Measurements from ENCODE around the gene DNASE1.
A peak's percentile ranks its signal among the peaks of the same experiment; 100 is the strongest.

Gene DNASE1

GRCh38 chr16:3661311-3661710, 6.8 kb downstream of the DNASE1 start:
- intact Hi-C loops (cut with DNase I): no loop called here

GRCh38 chr16:3661922-3662321, 7.4 kb downstream of the DNASE1 start:
- intact Hi-C loops (cut with DNase I): no loop called here
- peak in 3 of 10 donors; percentile 39 to 69 (median 61) for DNase-seq

More at GRCh38 chr16:3661311-3661710, 6.8 kb downstream of the DNASE1 start:
- DNase-seq: peak in 2 of 10 donors; percentile 48 to 65

GRCh38 chr16:3662601-3663000, 8.1 kb downstream of the DNASE1 start:
- intact Hi-C loops (cut with DNase I): no loop called here
- DNase-seq: peak in 3 of 10 donors; percentile 55 to 68 (median 57)

- peak in 3 of 10 donors; percentile 55 to 77 (median 76) for DNase-seq
- intact Hi-C loops (cut with DNase I): no loop called here
Observed at GRCh38 chr16:3664187-3664896, 9.9 kb downstream of the DNASE1 start.

- intact Hi-C loops (cut with DNase I): no loop called here
- DNase-seq: peak in 3 of 10 donors; percentile 27 to 74 (median 66)
Observed at GRCh38 chr16:3665508-3665907, 11.0 kb downstream of the DNASE1 start.

- DNase-seq: peak in 2 of 10 donors; percentile 59 to 80
- intact Hi-C loops (cut with DNase I): no loop called here
Observed at GRCh38 chr16:3668626-3669025, 14.1 kb downstream of the DNASE1 start.

- intact Hi-C loops (cut with DNase I): no loop called here
- peak in 2 of 10 donors; percentile 44 to 50 for DNase-seq
Observed at GRCh38 chr16:3669082-3669481, 14.6 kb downstream of the DNASE1 start.

GRCh38 chr16:3670711-3671110, 16.2 kb downstream of the DNASE1 start:
- intact Hi-C loops (cut with DNase I): no loop called here
- DNase-seq: peak in 3 of 10 donors; percentile 40 to 67 (median 48)

- DNase-seq: peak in 3 of 10 donors; percentile 46 to 68 (median 52)
- intact Hi-C loops (cut with DNase I): no loop called here
Observed at GRCh38 chr16:3671424-3671823, 16.9 kb downstream of the DNASE1 start.

- intact Hi-C loops (cut with DNase I): no loop called here
- DNase-seq: peak in 3 of 10 donors; percentile 40 to 81 (median 65)
Observed at GRCh38 chr16:3672571-3673041, 18.1 kb downstream of the DNASE1 start.

- peak in 3 of 10 donors; percentile 43 to 83 (median 76) for DNase-seq
- intact Hi-C loops (cut with DNase I): no loop called here
Observed at GRCh38 chr16:3673201-3673600, 18.7 kb downstream of the DNASE1 start.

- intact Hi-C loops (cut with DNase I): no loop called here
- DNase-seq: peak in 3 of 10 donors; percentile 47 to 57 (median 49)
Observed at GRCh38 chr16:3673676-3674377, 19.3 kb downstream of the DNASE1 start.

GRCh38 chr16:3674513-3675295, 20.2 kb downstream of the DNASE1 start:
- intact Hi-C loops (cut with DNase I): no loop called here
- peak in 2 of 10 donors; percentile 48 to 73 for DNase-seq

GRCh38 chr16:3675601-3676130, 21.2 kb downstream of the DNASE1 start:
- intact Hi-C loops (cut with DNase I): no loop called here

GRCh38 chr16:3677994-3678393, 23.5 kb downstream of the DNASE1 start:
- intact Hi-C loops (cut with DNase I): no loop called here
- DNase-seq: peak in 1 of 10 donors; percentile 33

More at GRCh38 chr16:3675601-3676130, 21.2 kb downstream of the DNASE1 start:
- peak in 1 of 10 donors; percentile 77 for DNase-seq

GRCh38 chr16:3681206-3681605, 26.7 kb downstream of the DNASE1 start:
- intact Hi-C loops (cut with DNase I): no loop called here
- peak in 4 of 10 donors; percentile 31 to 85 (median 56) for DNase-seq

- intact Hi-C loops (cut with DNase I): no loop called here
- DNase-seq: peak in 1 of 10 donors; percentile 2
Observed at GRCh38 chr16:3687021-3687420, 32.5 kb downstream of the DNASE1 start.

- intact Hi-C loops (cut with DNase I): no loop called here
- DNase-seq: peak in 2 of 10 donors; percentile 27 to 39
Observed at GRCh38 chr16:3687792-3688191, 33.3 kb downstream of the DNASE1 start.

- intact Hi-C loops (cut with DNase I): loop anchor here (1.0 kb wide), 1 partner anchor 191 kb away; the partner anchor contains the start of gene CREBBP
Observed at GRCh38 chr16:3689731-3690130, 35.2 kb downstream of the DNASE1 start.

GRCh38 chr16:3690470-3690928, 36.0 kb downstream of the DNASE1 start:
- peak; percentile 82 to 99 (median 94) for DNase-seq

More at GRCh38 chr16:3689731-3690130, 35.2 kb downstream of the DNASE1 start:
- peak in 2 of 10 donors; percentile 14 to 24 for DNase-seq

More at GRCh38 chr16:3690470-3690928, 36.0 kb downstream of the DNASE1 start:
- intact Hi-C loops (cut with DNase I): loop anchor here (1.0 kb wide), 1 partner anchor 190 kb away; the partner anchor contains the start of gene CREBBP

All from posterior cingulate gyrus (tissue), 11 donors.